GM21717 (cell line): Measurements from ENCODE around the gene ARPIN.

Experiments
- ATAC-seq: cut with Tn5 transposase; IDR thresholded peaks from one replicate; pipeline ENCODE4 v1.9.1; 2021; ENCODE audit warnings: mild to moderate bottlenecking, moderate library complexity; ENCODE audit not compliant: unreplicated experiment

ARPIN gene

GRCh38 chr15:89847101-89847500 is 65.7 kb downstream of the ARPIN start:
- ATAC-seq, result no peak

GRCh38 chr15:89845305-89845893 is 67.4 kb downstream of the ARPIN start:
- no peak for ATAC-seq
